Right cardiac atrium (tissue), 5 donors: ENCODE data around the gene MANBA. TPM values are rescaled to one million over a fixed set of nuclear protein-coding genes. Genes with fewer than 3 reads are reported as not detected.

ENCODE experiments used
- ATAC-seq, 2 donors: fragments of 200-7000 bp; cut with Tn5 transposase; one replicate each; pipeline versions ENCODE4 v1.8.0 to v1.9.1; 2020; ENCODE audit warnings: moderate library complexity in 2 of 2, mild to moderate bottlenecking in 1 of 2
- DNase-seq, 3 donors: peaks; one replicate each; pipeline ENCODE4 v3.0.0-alpha.2; 2020
- H3K27ac ChIP-seq: one replicate; pipeline ENCODE4 v1.5.1; 2013; ENCODE audit warnings: mild to moderate bottlenecking, low read length, control low read depth, moderate library complexity
- H3K27me3 ChIP-seq: one replicate; pipeline ENCODE4 v1.6.1; 2013; ENCODE audit not compliant: control insufficient read depth, insufficient read depth
- H3K4me1 ChIP-seq: one replicate; pipeline ENCODE4 v1.6.1; 2013; ENCODE audit warnings: low read length; ENCODE audit not compliant: control insufficient read depth, insufficient read depth
- H3K4me3 ChIP-seq: one replicate; pipeline ENCODE4 v1.5.1; 2013; ENCODE audit warnings: low read length, control low read depth
- H3K9me3 ChIP-seq: one replicate; pipeline ENCODE4 v1.6.1; 2013; ENCODE audit warnings: low read length; ENCODE audit not compliant: control insufficient read depth
- WGBS: extraction: QIAGEN DNeasy Blood & Tissue Kit; methylation state at CpG from one replicate; pipeline ENCODE4 v1.1.7; 2013; 5-methylcytosine and 5-hydroxymethylcytosine counted together
- intact Hi-C, 4 donors: fragments of 100-400 bp; cut with DNase I; formaldehyde crosslinking; loops; one replicate each; pipeline versions ENCODE4 v1.11.0 to v1.14.0; 2022 to 2023
- long read RNA-seq, 4 donors: library from polyadenylated mRNA; unstranded; transcript quantifications; one replicate each; pipeline ENCODE4 v2.0.0, GENCODE V29; 2020 to 2021
- polyA plus RNA-seq: library from polyadenylated mRNA; stranded (reverse); fragments of 200-250 nt; gene quantifications from one replicate; pipeline ENCODE4 v1.2.3, GENCODE V29; 2013
- total RNA-seq, 4 donors: library from RNA; stranded (reverse); fragmentation: NEBNext Ultra II Directional; extraction: Animal tissue kit (Norgen Biotek cat#: 25700); gene quantifications; one replicate each; pipeline ENCODE4 v1.2.1, GENCODE V29; 2021
- donor health status: healthy with polysubstance abuse.
- donor health status: DM: no; HTN: yes; CAD: no.
- donor health status: DM: no; HTN: no; CAD: no.
- donor health status: DM: no; HTN: yes; CAD: no; lungs with severe emphysema.
- donor health status: DM: yes; HTN: yes; CAD: no.

The MANBA gene
- 10 to 100 TPM; 27.5 to 36.5 (median 31.5) TPM for total RNA-seq
- 9.0 TPM for polyA plus RNA-seq
- long read RNA-seq, donor 1, transcript MANBA-201 (17 exons, 3,361 nt): major isoform, 23 of 34 reads
- long read RNA-seq, donor 1, partial matches to known transcripts: 5 of 34 reads
- long read RNA-seq, donor 1, other reads (novel, unspliced or antisense): 6 of 34 reads
- long read RNA-seq, donor 2, transcript MANBA-201 (17 exons, 3,361 nt): major isoform, 9 of 13 reads
- long read RNA-seq, donor 2, partial matches to known transcripts: 2 of 13 reads
- long read RNA-seq, donor 2, other reads (novel, unspliced or antisense): 2 of 13 reads
- long read RNA-seq, donor 3, transcript MANBA-201 (17 exons, 3,361 nt): major isoform, 37 of 50 reads
- long read RNA-seq, donor 3, partial matches to known transcripts: 7 of 50 reads
- long read RNA-seq, donor 3, other reads (novel, unspliced or antisense): 6 of 50 reads
- long read RNA-seq, donor 4, transcript MANBA-201 (17 exons, 3,361 nt): major isoform, 7 of 8 reads
- long read RNA-seq, donor 4, partial matches to known transcripts: 0 of 8 reads
- long read RNA-seq, donor 4, other reads (novel, unspliced or antisense): 1 of 8 reads

- Histone ChIP-seq H3K27ac (peak within 1 kb of the TSS; percentile 91), H3K27me3 (no peaks in the 10 kb centered on the region), H3K4me3 (peak within 1 kb of the TSS; percentile 83), H3K9me3 (no peaks in the 10 kb centered on the region), H3K4me1 (no peaks in the 10 kb centered on the region)
- under 1% methylated on average over 60 of the region's 60 CpGs for WGBS
- peak; percentile 99 for ATAC-seq
- intact Hi-C loops: no loop called here
- DNase-seq: peak; percentile 86 to 94 (median 94)
Observed at GRCh38 chr4:102760645-102761295, at the start of gene MANBA. Gene MANBA, minus strand, starts transcription at chr4:102760968. Its CDS starts 74 bp downstream, at chr4:102760894.

- intact Hi-C loops: loop anchor here in 1 of 4 donors (10.0 kb wide), 1 partner anchor 185 kb away; no protein-coding TSS in a partner anchor
- 89% methylated on average over 2 of the region's 2 CpGs for WGBS
- Histone ChIP-seq H3K4me1 (peaks cover 7% of the 10 kb centered on the region), H3K27ac (no peak overlapping the region), H3K9me3 (no peaks in the 10 kb centered on the region), H3K27me3 (no peaks in the 10 kb centered on the region), H3K4me3 (no peak overlapping the region)
- no peak for ATAC-seq
- DNase-seq: no peak
Observed at GRCh38 chr4:102809691-102810090, 48.9 kb upstream of the MANBA start.

GRCh38 chr4:102809190-102809589 lies 48.4 kb upstream of the MANBA start:
- WGBS: 30% methylated on average over 3 of the region's 3 CpGs
- H3K9me3 ChIP-seq: no peaks in the 10 kb centered on the region
- H3K4me1 ChIP-seq: peaks cover 7% of the 10 kb centered on the region
- intact Hi-C loops: no loop called here
- peak; percentile 64 to 87 for ATAC-seq
- no peak overlapping the region for H3K27ac ChIP-seq
- H3K4me3 ChIP-seq: no peak overlapping the region
- no peak for DNase-seq
- no peaks in the 10 kb centered on the region for H3K27me3 ChIP-seq

GRCh38 chr4:102808009-102808408 lies 47.2 kb upstream of the MANBA start:
- WGBS: 59% methylated on average over 2 of the region's 2 CpGs
- Histone ChIP-seq H3K27ac (no peak overlapping the region), H3K4me3 (no peak overlapping the region), H3K9me3 (no peaks in the 10 kb centered on the region), H3K4me1 (peaks cover 7% of the 10 kb centered on the region), H3K27me3 (no peaks in the 10 kb centered on the region)
- no peak for ATAC-seq
- DNase-seq: no peak
- intact Hi-C loops: no loop called here

GRCh38 chr4:102807345-102807744 lies 46.6 kb upstream of the MANBA start:
- peaks cover 7% of the 10 kb centered on the region for H3K4me1 ChIP-seq
- 68% methylated on average over 1 of the region's 1 CpG for WGBS
- intact Hi-C loops: no loop called here
- ATAC-seq: no peak
- H3K9me3 ChIP-seq: no peaks in the 10 kb centered on the region
- H3K27me3 ChIP-seq: no peaks in the 10 kb centered on the region
- H3K4me3 ChIP-seq: no peak overlapping the region
- DNase-seq: no peak
- H3K27ac ChIP-seq: no peak overlapping the region

GRCh38 chr4:102799816-102800215 lies 39.0 kb upstream of the MANBA start:
- Histone ChIP-seq H3K4me1 (no peaks in the 10 kb centered on the region), H3K27me3 (no peaks in the 10 kb centered on the region), H3K27ac (no peak overlapping the region), H3K9me3 (no peaks in the 10 kb centered on the region), H3K4me3 (no peak overlapping the region)
- ATAC-seq: no peak
- DNase-seq: no peak
- intact Hi-C loops: no loop called here
- 87% methylated on average over 2 of the region's 2 CpGs for WGBS

GRCh38 chr4:102794999-102795398 lies 34.2 kb upstream of the MANBA start:
- Histone ChIP-seq H3K4me1 (no peaks in the 10 kb centered on the region), H3K9me3 (no peaks in the 10 kb centered on the region), H3K27ac (no peak overlapping the region), H3K4me3 (no peak overlapping the region), H3K27me3 (no peaks in the 10 kb centered on the region)
- ATAC-seq (no peak), DNase-seq (no peak)
- intact Hi-C loops: no loop called here
- WGBS: 97% methylated on average over 2 of the region's 2 CpGs

- no peak overlapping the region for H3K4me3 ChIP-seq
- no peaks in the 10 kb centered on the region for H3K27me3 ChIP-seq
- H3K27ac ChIP-seq: no peak overlapping the region
- DNase-seq (no peak), ATAC-seq (no peak)
- intact Hi-C loops: no loop called here
- 72% methylated on average over 2 of the region's 2 CpGs for WGBS
- no peaks in the 10 kb centered on the region for H3K9me3 ChIP-seq
- H3K4me1 ChIP-seq: no peaks in the 10 kb centered on the region
Observed at GRCh38 chr4:102792361-102792936, 31.7 kb upstream of the MANBA start.

GRCh38 chr4:102791318-102791835 lies 30.6 kb upstream of the MANBA start:
- 92% methylated on average over 7 of the region's 7 CpGs for WGBS
- DNase-seq: no peak
- H3K27me3 ChIP-seq: no peaks in the 10 kb centered on the region
- ATAC-seq: peak in 1 of 2 donors; percentile 23
- no peaks in the 10 kb centered on the region for H3K9me3 ChIP-seq
- intact Hi-C loops: no loop called here
- no peak overlapping the region for H3K27ac ChIP-seq
- H3K4me3 ChIP-seq: no peak overlapping the region
- H3K4me1 ChIP-seq: peaks cover 1% of the 10 kb centered on the region

- H3K4me1 ChIP-seq: peaks cover 2% of the 10 kb centered on the region
- ATAC-seq (no peak), DNase-seq (no peak)
- no peaks in the 10 kb centered on the region for H3K27me3 ChIP-seq
- no peak overlapping the region for H3K4me3 ChIP-seq
- no peak overlapping the region for H3K27ac ChIP-seq
- intact Hi-C loops: no loop called here
- H3K9me3 ChIP-seq: no peaks in the 10 kb centered on the region
- WGBS: 83% methylated on average over 3 of the region's 3 CpGs
Observed at GRCh38 chr4:102789317-102789717, 28.5 kb upstream of the MANBA start.

- Histone ChIP-seq H3K4me1 (peaks cover 2% of the 10 kb centered on the region), H3K27me3 (no peaks in the 10 kb centered on the region), H3K4me3 (no peak overlapping the region), H3K27ac (no peak overlapping the region), H3K9me3 (no peaks in the 10 kb centered on the region)
- intact Hi-C loops: no loop called here
- ATAC-seq: no peak
- DNase-seq: no peak
- WGBS: 96% methylated on average over 3 of the region's 3 CpGs
Observed at GRCh38 chr4:102787944-102788343, 27.2 kb upstream of the MANBA start.
